Measurements from ENCODE around the gene KIAA0825. TPM values are rescaled to one million over a fixed set of nuclear protein-coding genes. Genes with fewer than 3 reads are reported as not detected.

KIAA0825 gene
- total RNA-seq, 5 donors from 2014 or later (not counting 1 experiment from before 2014, with no cell fraction given), result 1.4 to 4.0 (median 1.6) TPM

- ATAC-seq (replicated peaks in 1 of 4) (no peak), DNase-seq (no peak)
- H3K4me3 ChIP-seq (ENCODE audit: control insufficient read depth in 1 of 2, extremely low read depth in 1 of 2, low read length in 1 of 2), result no peak overlapping the region
- WGBS (ENCODE audit: insufficient coverage), result no CpG with 5 or more reads among the region's 3 CpGs
- ChIA-PET CTCF (no interaction called here), POLR2A (interaction anchor here in 1 of 2 donors (0.6 kb wide), 1 partner anchor 64 kb away, joined by 20 read pairs; no protein-coding TSS in a partner anchor)
- no peaks in the 10 kb centered on the region for H3K27me3 Mint-ChIP-seq
- H3K36me3 ChIP-seq (ENCODE audit: control insufficient read depth in 2 of 2, extremely low read depth in 1 of 2, insufficient read depth in 1 of 2, low read length in 1 of 2), result no peaks in the 10 kb centered on the region
- H3K27ac Mint-ChIP-seq, result no peak overlapping the region
- H3K36me3 Mint-ChIP-seq, result peaks cover 13% of the 10 kb centered on the region
- H3K27me3 ChIP-seq (replicated peaks in 1 of 2; ENCODE audit: control insufficient read depth in 2 of 2, extremely low read depth in 1 of 2, insufficient read depth in 2 of 2, low read length in 1 of 2), result no peaks in the 10 kb centered on the region
- no peaks in the 10 kb centered on the region for H3K4me1 ChIP-seq (ENCODE audit: control insufficient read depth in 1 of 2, extremely low read depth in 1 of 2, insufficient read depth in 2 of 2, low read length in 2 of 2)
- no peaks in the 10 kb centered on the region for H3K4me1 Mint-ChIP-seq
- H3K4me3 Mint-ChIP-seq, result no peak overlapping the region
- H3K27ac ChIP-seq (ENCODE audit: low read length), result no peak overlapping the region
- no peaks in the 10 kb centered on the region for H3K9me3 ChIP-seq
- H3K9me3 Mint-ChIP-seq, result no peaks in the 10 kb centered on the region
Observed at GRCh38 chr5:94471521-94471920, 146.9 kb downstream of the KIAA0825 start.

GRCh38 chr5:94470802-94471201 lies 147.6 kb downstream of the KIAA0825 start:
- POLR2A ChIA-PET, result interaction anchor here in 1 of 2 donors (0.6 kb wide), 1 partner anchor 248 kb away, joined by 4 read pairs; no protein-coding TSS in a partner anchor
- 100% methylated on average over 2 of the region's 6 CpGs for WGBS (ENCODE audit: insufficient coverage)
- CTCF ChIA-PET, result no interaction called here

GRCh38 chr5:94469894-94470329 lies 148.5 kb downstream of the KIAA0825 start:
- ChIA-PET POLR2A (no interaction called here), CTCF (no interaction called here)

More at GRCh38 chr5:94470802-94471201, 147.6 kb downstream of the KIAA0825 start:
- Histone ChIP-seq H3K4me1 (ENCODE audit: control insufficient read depth in 1 of 2, extremely low read depth in 1 of 2, insufficient read depth in 2 of 2, low read length in 2 of 2) (no peaks in the 10 kb centered on the region), H3K4me3 (ENCODE audit: control insufficient read depth in 1 of 2, extremely low read depth in 1 of 2, low read length in 1 of 2) (no peak overlapping the region), H3K27ac (ENCODE audit: low read length) (no peak overlapping the region), H3K36me3 (ENCODE audit: control insufficient read depth in 2 of 2, extremely low read depth in 1 of 2, insufficient read depth in 1 of 2, low read length in 1 of 2) (no peaks in the 10 kb centered on the region), H3K27me3 (replicated peaks in 1 of 2; ENCODE audit: control insufficient read depth in 2 of 2, extremely low read depth in 1 of 2, insufficient read depth in 2 of 2, low read length in 1 of 2) (no peaks in the 10 kb centered on the region), H3K9me3 (no peaks in the 10 kb centered on the region)
- H3K9me3 Mint-ChIP-seq, result no peaks in the 10 kb centered on the region
- no peak for ATAC-seq (replicated peaks in 1 of 4)
- peaks cover 13% of the 10 kb centered on the region for H3K36me3 Mint-ChIP-seq
- no peaks in the 10 kb centered on the region for H3K27me3 Mint-ChIP-seq
- H3K4me1 Mint-ChIP-seq, result no peaks in the 10 kb centered on the region
- no peak overlapping the region for H3K27ac Mint-ChIP-seq
- no peak overlapping the region for H3K4me3 Mint-ChIP-seq
- no peak for DNase-seq

GRCh38 chr5:94467954-94468930 lies 150.2 kb downstream of the KIAA0825 start:
- ATAC-seq (replicated peaks in 1 of 4) (no peak), DNase-seq (no peak)
- Mint-ChIP-seq H3K27me3 (no peaks in the 10 kb centered on the region), H3K4me1 (no peaks in the 10 kb centered on the region), H3K4me3 (no peak overlapping the region), H3K27ac (no peak overlapping the region), H3K36me3 (peaks cover 16% of the 10 kb centered on the region), H3K9me3 (no peaks in the 10 kb centered on the region)
- no peaks in the 10 kb centered on the region for H3K27me3 ChIP-seq (replicated peaks in 1 of 2; ENCODE audit: control insufficient read depth in 2 of 2, extremely low read depth in 1 of 2, insufficient read depth in 2 of 2, low read length in 1 of 2)
- no CpG with 5 or more reads among the region's 5 CpGs for WGBS (ENCODE audit: insufficient coverage)
- ChIA-PET CTCF (interaction anchor here in 1 of 2 donors (0.6 kb wide), 1 partner anchor 18 kb away, joined by 4 read pairs; no protein-coding TSS in a partner anchor), POLR2A (no interaction called here)
- no peak overlapping the region for H3K27ac ChIP-seq (ENCODE audit: low read length)
- H3K9me3 ChIP-seq, result no peaks in the 10 kb centered on the region
- no peaks in the 10 kb centered on the region for H3K36me3 ChIP-seq (ENCODE audit: control insufficient read depth in 2 of 2, extremely low read depth in 1 of 2, insufficient read depth in 1 of 2, low read length in 1 of 2)
- H3K4me3 ChIP-seq (ENCODE audit: control insufficient read depth in 1 of 2, extremely low read depth in 1 of 2, low read length in 1 of 2), result no peak overlapping the region
- H3K4me1 ChIP-seq (ENCODE audit: control insufficient read depth in 1 of 2, extremely low read depth in 1 of 2, insufficient read depth in 2 of 2, low read length in 2 of 2), result no peaks in the 10 kb centered on the region

More at GRCh38 chr5:94469894-94470329, 148.5 kb downstream of the KIAA0825 start:
- Mint-ChIP-seq H3K27ac (no peak overlapping the region), H3K36me3 (peaks cover 16% of the 10 kb centered on the region), H3K27me3 (no peaks in the 10 kb centered on the region), H3K4me1 (no peaks in the 10 kb centered on the region), H3K4me3 (no peak overlapping the region), H3K9me3 (no peaks in the 10 kb centered on the region)
- Histone ChIP-seq H3K27ac (ENCODE audit: low read length) (no peak overlapping the region), H3K4me3 (ENCODE audit: control insufficient read depth in 1 of 2, extremely low read depth in 1 of 2, low read length in 1 of 2) (no peak overlapping the region), H3K9me3 (no peaks in the 10 kb centered on the region), H3K36me3 (ENCODE audit: control insufficient read depth in 2 of 2, extremely low read depth in 1 of 2, insufficient read depth in 1 of 2, low read length in 1 of 2) (no peaks in the 10 kb centered on the region), H3K27me3 (replicated peaks in 1 of 2; ENCODE audit: control insufficient read depth in 2 of 2, extremely low read depth in 1 of 2, insufficient read depth in 2 of 2, low read length in 1 of 2) (no peaks in the 10 kb centered on the region), H3K4me1 (ENCODE audit: control insufficient read depth in 1 of 2, extremely low read depth in 1 of 2, insufficient read depth in 2 of 2, low read length in 2 of 2) (no peaks in the 10 kb centered on the region)
- 90% methylated on average over 2 of the region's 5 CpGs for WGBS (ENCODE audit: insufficient coverage)
- DNase-seq (no peak), ATAC-seq (replicated peaks in 1 of 4) (no peak)

GRCh38 chr5:94467346-94467953 lies 151.0 kb downstream of the KIAA0825 start:
- no CpG with 5 or more reads among the region's 3 CpGs for WGBS (ENCODE audit: insufficient coverage)
- Histone ChIP-seq H3K9me3 (no peaks in the 10 kb centered on the region), H3K4me3 (ENCODE audit: control insufficient read depth in 1 of 2, extremely low read depth in 1 of 2, low read length in 1 of 2) (no peak overlapping the region), H3K36me3 (ENCODE audit: control insufficient read depth in 2 of 2, extremely low read depth in 1 of 2, insufficient read depth in 1 of 2, low read length in 1 of 2) (no peaks in the 10 kb centered on the region), H3K4me1 (ENCODE audit: control insufficient read depth in 1 of 2, extremely low read depth in 1 of 2, insufficient read depth in 2 of 2, low read length in 2 of 2) (no peaks in the 10 kb centered on the region), H3K27ac (ENCODE audit: low read length) (no peak overlapping the region), H3K27me3 (replicated peaks in 1 of 2; ENCODE audit: control insufficient read depth in 2 of 2, extremely low read depth in 1 of 2, insufficient read depth in 2 of 2, low read length in 1 of 2) (no peaks in the 10 kb centered on the region)
- Mint-ChIP-seq H3K27ac (no peak overlapping the region), H3K27me3 (no peaks in the 10 kb centered on the region), H3K36me3 (peaks cover 16% of the 10 kb centered on the region), H3K4me1 (no peaks in the 10 kb centered on the region), H3K4me3 (no peak overlapping the region), H3K9me3 (no peaks in the 10 kb centered on the region)
- ATAC-seq (replicated peaks in 1 of 4), result no peak
- DNase-seq, result no peak
- ChIA-PET POLR2A (no interaction called here), CTCF (no interaction called here)

GRCh38 chr5:94463739-94464138 lies 154.7 kb downstream of the KIAA0825 start:
- no peak for ATAC-seq (replicated peaks in 1 of 4)
- no peak for DNase-seq
- Histone ChIP-seq H3K27me3 (replicated peaks in 1 of 2; ENCODE audit: control insufficient read depth in 2 of 2, extremely low read depth in 1 of 2, insufficient read depth in 2 of 2, low read length in 1 of 2) (no peaks in the 10 kb centered on the region), H3K27ac (ENCODE audit: low read length) (no peak overlapping the region), H3K4me1 (ENCODE audit: control insufficient read depth in 1 of 2, extremely low read depth in 1 of 2, insufficient read depth in 2 of 2, low read length in 2 of 2) (no peaks in the 10 kb centered on the region), H3K36me3 (ENCODE audit: control insufficient read depth in 2 of 2, extremely low read depth in 1 of 2, insufficient read depth in 1 of 2, low read length in 1 of 2) (no peaks in the 10 kb centered on the region), H3K9me3 (no peaks in the 10 kb centered on the region), H3K4me3 (ENCODE audit: control insufficient read depth in 1 of 2, extremely low read depth in 1 of 2, low read length in 1 of 2) (no peak overlapping the region)
- H3K4me3 Mint-ChIP-seq, result no peak overlapping the region
- POLR2A ChIA-PET, result no interaction called here
- CTCF ChIA-PET, result interaction anchor here in 1 of 2 donors (0.7 kb wide), 1 partner anchor 46 kb away, joined by 3 read pairs; no protein-coding TSS in a partner anchor
- WGBS (ENCODE audit: insufficient coverage), result no CpG with 5 or more reads among the region's 2 CpGs
- peaks cover 9% of the 10 kb centered on the region for H3K36me3 Mint-ChIP-seq
- no peak overlapping the region for H3K27ac Mint-ChIP-seq
- no peaks in the 10 kb centered on the region for H3K4me1 Mint-ChIP-seq
- H3K27me3 Mint-ChIP-seq, result no peaks in the 10 kb centered on the region
- no peaks in the 10 kb centered on the region for H3K9me3 Mint-ChIP-seq
